Measurements from ENCODE around the gene TMEM45A. TPM values are rescaled to one million over a fixed set of nuclear protein-coding genes. Genes with fewer than 3 reads are reported as not detected.

TMEM45A gene
- total RNA-seq, 4 donors from 2014 or later: 3.5 to 7.0 (median 4.1) TPM

DNA sequence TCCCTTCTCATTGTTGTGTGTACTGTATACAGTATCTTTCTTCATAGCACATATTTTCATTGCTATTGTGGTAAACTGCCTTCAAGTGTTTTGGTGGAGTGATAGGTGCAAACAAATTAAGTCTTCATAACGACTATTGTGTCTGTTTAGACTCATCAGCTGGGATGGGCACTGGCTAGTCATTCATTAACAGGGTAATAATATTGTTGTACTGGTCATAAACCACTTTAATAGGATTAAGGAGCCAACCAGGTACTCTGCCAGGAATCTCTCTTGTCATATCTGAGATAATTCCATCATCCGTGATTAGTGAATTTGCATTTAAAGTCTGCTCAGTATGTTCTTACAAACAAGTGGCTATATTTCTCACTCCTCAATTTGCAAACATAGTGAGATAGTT, 10.2 kb upstream of the TMEM45A start:
- H3K27ac ChIP-seq: no peak overlapping the region
- intact Hi-C loops (cut with DNase I; ENCODE audit: low total_unique reads) (no loop called here), in situ Hi-C loops (cut with MboI; ENCODE audit: low sequenced_read_pairs in 4 of 4) (no loop called here)
- no peak for ATAC-seq
- no peaks in the 10 kb centered on the region for H3K36me3 ChIP-seq
- TF ChIP-seq POLR2A (IDR thresholded peaks at IDR 0.05): no peak
- TF ChIP-seq, protein P1, sequence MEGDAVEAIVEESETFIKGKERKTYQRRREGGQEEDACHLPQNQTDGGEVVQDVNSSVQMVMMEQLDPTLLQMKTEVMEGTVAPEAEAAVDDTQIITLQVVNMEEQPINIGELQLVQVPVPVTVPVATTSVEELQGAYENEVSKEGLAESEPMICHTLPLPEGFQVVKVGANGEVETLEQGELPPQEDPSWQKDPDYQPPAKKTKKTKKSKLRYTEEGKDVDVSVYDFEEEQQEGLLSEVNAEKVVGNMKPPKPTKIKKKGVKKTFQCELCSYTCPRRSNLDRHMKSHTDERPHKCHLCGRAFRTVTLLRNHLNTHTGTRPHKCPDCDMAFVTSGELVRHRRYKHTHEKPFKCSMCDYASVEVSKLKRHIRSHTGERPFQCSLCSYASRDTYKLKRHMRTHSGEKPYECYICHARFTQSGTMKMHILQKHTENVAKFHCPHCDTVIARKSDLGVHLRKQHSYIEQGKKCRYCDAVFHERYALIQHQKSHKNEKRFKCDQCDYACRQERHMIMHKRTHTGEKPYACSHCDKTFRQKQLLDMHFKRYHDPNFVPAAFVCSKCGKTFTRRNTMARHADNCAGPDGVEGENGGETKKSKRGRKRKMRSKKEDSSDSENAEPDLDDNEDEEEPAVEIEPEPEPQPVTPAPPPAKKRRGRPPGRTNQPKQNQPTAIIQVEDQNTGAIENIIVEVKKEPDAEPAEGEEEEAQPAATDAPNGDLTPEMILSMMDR (IDR thresholded peaks at IDR 0.05 in 4 of 5, conservative IDR thresholded peaks at IDR 0.05 in 1 of 5): no peak
- no peak overlapping the region for H3K4me3 ChIP-seq
- peaks cover 0 to 5% (median 0%) of the 10 kb centered on the region in 3 donors for H3K27me3 ChIP-seq
- no peak for DNase-seq
- no peaks in the 10 kb centered on the region for H3K4me1 ChIP-seq
- no peaks in the 10 kb centered on the region for H3K9me3 ChIP-seq

DNA sequence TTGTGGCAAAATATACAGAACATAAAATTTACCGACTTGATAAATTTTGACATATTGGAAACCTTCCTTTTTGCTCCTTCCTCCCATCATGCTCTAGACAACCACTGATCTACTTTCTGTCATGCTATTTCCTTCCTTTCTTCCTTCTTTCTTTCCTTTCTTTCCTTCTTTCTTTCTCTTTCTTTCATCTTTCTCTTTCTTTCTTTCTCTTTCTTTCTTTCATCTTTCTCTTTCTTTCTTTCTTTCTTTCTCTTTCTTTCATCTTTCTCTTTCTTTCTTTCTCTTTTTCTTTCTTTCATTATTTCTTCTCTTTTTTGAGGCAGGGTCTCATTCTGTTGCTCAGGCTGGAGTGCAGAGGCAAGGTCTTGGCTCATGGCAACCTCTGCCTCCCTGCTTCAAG, 8.9 kb upstream of the TMEM45A start:
- in situ Hi-C loops (cut with MboI; ENCODE audit: low sequenced_read_pairs in 4 of 4): no loop called here
- Histone ChIP-seq H3K36me3 (no peaks in the 10 kb centered on the region), H3K27ac (no peak overlapping the region), H3K4me3 (no peak overlapping the region), H3K27me3 (peaks cover 0 to 5% (median 0%) of the 10 kb centered on the region in 3 donors), H3K4me1 (no peaks in the 10 kb centered on the region), H3K9me3 (no peaks in the 10 kb centered on the region)
- DNase-seq (no peak), ATAC-seq (no peak)
- intact Hi-C loops (cut with DNase I; ENCODE audit: low total_unique reads): no loop called here
- TF ChIP-seq, protein P1 (IDR thresholded peaks at IDR 0.05 in 4 of 5, conservative IDR thresholded peaks at IDR 0.05 in 1 of 5): no peak
- no peak for TF ChIP-seq POLR2A (IDR thresholded peaks at IDR 0.05)

DNA sequence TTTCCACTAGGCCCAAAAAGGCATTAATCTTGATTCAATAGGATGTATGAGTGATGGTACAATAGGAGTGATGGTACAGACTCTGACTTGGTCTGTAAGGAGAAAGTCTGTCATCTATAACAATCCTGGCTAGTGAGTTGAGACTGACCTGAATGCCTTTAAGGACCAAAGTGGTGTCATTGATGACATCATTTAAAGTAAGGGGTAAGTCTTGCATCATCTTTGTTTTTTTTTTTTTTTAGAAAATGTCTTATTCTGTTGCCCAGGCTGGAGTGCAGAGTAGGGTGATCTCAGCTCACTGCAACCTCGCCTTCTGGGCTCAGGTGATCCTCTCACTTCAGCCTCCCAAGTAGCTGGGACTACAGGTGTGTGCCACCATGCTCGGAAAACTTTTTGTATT, 5.6 kb upstream of the TMEM45A start:
- H3K9me3 ChIP-seq: no peaks in the 10 kb centered on the region
- ATAC-seq: no peak
- TF ChIP-seq, protein P1 (IDR thresholded peaks at IDR 0.05 in 4 of 5, conservative IDR thresholded peaks at IDR 0.05 in 1 of 5): no peak
- no peak for TF ChIP-seq POLR2A (IDR thresholded peaks at IDR 0.05)
- DNase-seq: no peak
- no peaks in the 10 kb centered on the region for H3K27me3 ChIP-seq
- H3K4me1 ChIP-seq: no peaks in the 10 kb centered on the region
- no peak overlapping the region for H3K4me3 ChIP-seq
- intact Hi-C loops (cut with DNase I; ENCODE audit: low total_unique reads) (no loop called here), in situ Hi-C loops (cut with MboI; ENCODE audit: low sequenced_read_pairs in 4 of 4) (no loop called here)
- H3K36me3 ChIP-seq: no peaks in the 10 kb centered on the region
- H3K27ac ChIP-seq: no peak overlapping the region

DNA sequence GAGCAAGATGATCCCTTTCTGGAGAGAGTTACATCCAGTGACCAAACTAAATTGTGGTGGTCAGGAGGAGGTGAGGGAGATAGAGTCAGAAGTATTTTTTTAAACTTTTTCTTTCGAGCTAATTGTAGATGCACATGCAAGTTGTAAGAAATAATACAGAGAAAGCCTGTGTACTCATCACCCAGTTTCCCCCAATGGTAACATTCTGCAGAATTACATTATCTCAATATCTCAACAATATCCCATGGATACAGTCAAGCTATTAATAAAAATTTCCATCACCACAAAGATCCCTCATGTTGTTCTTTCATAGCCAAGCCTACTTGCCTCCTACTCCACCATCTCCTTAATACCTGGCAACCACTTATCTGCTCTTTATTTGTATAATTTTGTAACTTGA, 3.3 kb upstream of the TMEM45A start:
- Histone ChIP-seq H3K4me1 (no peaks in the 10 kb centered on the region), H3K27ac (no peak overlapping the region), H3K9me3 (no peaks in the 10 kb centered on the region), H3K27me3 (no peaks in the 10 kb centered on the region), H3K36me3 (no peaks in the 10 kb centered on the region), H3K4me3 (no peak overlapping the region)
- in situ Hi-C loops (cut with MboI; ENCODE audit: low sequenced_read_pairs in 4 of 4): no loop called here
- DNase-seq (no peak), ATAC-seq (no peak)
- intact Hi-C loops (cut with DNase I; ENCODE audit: low total_unique reads): no loop called here
- TF ChIP-seq, protein P1 (IDR thresholded peaks at IDR 0.05 in 4 of 5, conservative IDR thresholded peaks at IDR 0.05 in 1 of 5): no peak
- no peak for TF ChIP-seq POLR2A (IDR thresholded peaks at IDR 0.05)

DNA sequence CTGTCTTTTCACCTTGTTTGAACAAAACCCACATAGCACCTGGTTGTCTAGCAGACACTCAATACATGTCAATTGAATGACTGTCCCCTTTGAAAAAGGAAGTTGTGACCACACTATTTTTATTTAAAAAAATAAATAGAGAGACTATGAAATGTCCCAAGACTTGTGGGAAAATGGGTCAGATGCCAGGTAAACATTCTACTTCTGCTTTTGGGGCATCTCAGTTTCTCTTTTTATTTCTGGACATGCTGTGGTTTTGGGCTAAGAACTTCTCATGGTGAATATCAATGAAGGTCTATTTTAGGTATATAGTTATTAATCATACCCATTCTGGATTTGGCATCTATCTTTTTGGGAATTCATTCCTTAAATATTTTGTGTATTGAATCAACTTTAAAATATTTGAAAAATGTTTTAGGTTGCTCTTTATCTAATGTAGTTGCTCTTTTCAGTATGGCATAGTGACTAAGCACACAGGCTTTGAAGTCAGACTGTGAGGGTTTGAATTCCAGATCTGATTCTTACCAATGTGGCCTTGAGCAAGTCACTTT, 4.4 kb downstream of the TMEM45A start:
- H3K27ac ChIP-seq: no peak overlapping the region
- no peaks in the 10 kb centered on the region for H3K9me3 ChIP-seq
- intact Hi-C loops (cut with DNase I; ENCODE audit: low total_unique reads): loop anchor here (10.0 kb wide), 1 partner anchor 672 kb away; no protein-coding TSS in a partner anchor
- H3K4me1 ChIP-seq: no peaks in the 10 kb centered on the region
- H3K36me3 ChIP-seq: no peaks in the 10 kb centered on the region
- H3K4me3 ChIP-seq: no peak overlapping the region
- H3K27me3 ChIP-seq: no peaks in the 10 kb centered on the region
- no peak for DNase-seq
- in situ Hi-C loops (cut with MboI; ENCODE audit: low sequenced_read_pairs in 4 of 4): no loop called here
- no peak for ATAC-seq
- TF ChIP-seq, protein P1 (IDR thresholded peaks at IDR 0.05 in 4 of 5, conservative IDR thresholded peaks at IDR 0.05 in 1 of 5): no peak
- no peak for TF ChIP-seq POLR2A (IDR thresholded peaks at IDR 0.05)
